ENCODE results near the gene ZNF445.
"Not testable (repeated sequence)": the region's sequence is repeated elsewhere in the genome, so short reads cannot be mapped to it uniquely, and the experiment has no call there.

The ZNF445 gene

DNA sequence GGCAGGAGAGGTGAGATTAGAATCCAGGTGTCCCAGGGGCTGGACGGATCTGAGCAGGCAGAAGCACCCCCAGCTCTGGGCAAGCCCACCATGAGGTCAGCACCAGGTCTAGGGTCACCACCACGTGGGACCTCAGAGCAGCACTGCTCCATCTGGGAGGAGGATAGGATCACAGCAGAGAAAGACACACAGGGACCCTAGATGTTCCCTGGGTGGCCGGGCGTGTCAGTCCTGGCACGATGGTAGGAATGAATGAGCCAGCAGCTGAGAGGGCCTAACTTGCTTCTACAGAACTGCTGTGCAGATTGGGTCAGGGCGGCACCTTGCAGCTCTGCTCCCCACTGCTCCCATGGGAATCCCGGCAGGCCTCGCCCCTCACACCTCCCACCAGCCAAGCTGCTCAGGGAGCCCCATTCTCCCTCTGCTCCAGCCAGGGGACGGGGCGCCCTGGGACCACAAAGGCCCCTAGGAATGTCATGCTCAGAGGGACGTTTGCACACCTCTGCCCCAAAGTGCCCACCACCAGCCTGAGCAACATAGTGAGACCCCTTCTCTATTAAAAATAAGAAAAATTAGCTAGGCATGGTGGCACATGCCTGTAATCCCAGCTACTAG, 66.3 kb downstream of the ZNF445 start:
- DNase-seq (ENCODE audit: insufficient read length, low spot score) = no peak
- FAIRE-seq = no peak

DNA sequence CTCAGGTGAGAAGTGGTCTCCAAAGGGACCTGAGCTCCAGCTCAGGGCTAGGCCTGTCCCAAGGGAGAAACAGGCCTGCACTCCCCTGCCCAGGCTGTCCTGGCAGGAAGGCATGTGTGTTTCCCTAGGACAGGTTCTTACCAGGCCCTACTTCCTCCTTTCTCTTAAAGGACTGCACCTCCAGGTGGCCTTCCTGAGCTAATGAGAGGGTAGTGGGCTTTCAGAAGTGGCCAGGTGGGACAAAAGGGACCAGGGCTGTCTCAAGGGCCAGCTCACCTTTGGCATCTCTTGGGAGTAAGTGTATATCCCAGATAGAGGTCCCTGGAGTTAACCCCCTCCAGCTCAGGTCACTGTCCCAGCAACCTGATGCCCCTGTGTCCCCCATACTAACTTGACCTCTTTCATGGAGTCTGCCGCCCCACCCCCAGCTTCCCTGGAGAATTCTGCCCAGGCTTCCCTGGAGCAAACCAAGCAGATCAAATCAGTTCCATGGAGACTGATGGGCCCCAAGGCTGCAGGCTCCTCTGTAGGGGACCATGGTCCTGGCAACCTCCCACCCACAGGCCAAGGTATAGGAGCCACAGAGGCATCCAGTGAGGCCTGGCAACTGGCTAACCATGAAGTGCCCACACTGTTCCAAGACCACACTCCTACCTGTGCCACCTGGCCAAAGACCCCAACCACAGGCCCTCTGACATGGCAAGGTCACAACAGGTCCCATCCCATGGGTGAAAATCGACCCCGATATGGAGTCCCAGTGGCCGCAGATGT, 67.6 kb downstream of the ZNF445 start:
- no peak for FAIRE-seq

DNA sequence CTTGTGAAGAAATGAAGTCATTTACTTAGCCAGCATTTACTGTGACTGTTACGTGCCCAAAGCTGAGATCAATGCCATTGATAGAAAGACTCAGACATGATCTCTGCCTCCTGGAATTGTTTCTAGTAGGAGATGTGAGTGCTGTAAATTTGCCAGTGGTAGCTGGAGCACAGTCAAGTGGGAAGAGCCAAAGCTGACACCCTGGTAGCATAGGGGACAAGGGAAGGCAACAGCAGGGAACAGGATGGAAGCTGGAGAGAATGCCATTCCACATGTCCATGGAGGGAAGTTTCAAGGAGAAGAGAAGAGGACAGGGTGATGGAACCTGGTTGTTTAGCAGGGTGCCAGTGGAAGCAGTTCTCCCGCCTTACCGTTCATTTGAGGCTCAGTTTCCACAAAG, 74.9 kb downstream of the ZNF445 start:
- DNase-seq (ENCODE audit: insufficient read length, low spot score) (no peak), FAIRE-seq (no peak)

More for the DNA sequence above, 67.6 kb downstream of the ZNF445 start:
- no peak for DNase-seq (ENCODE audit: insufficient read length, low spot score)

DNA sequence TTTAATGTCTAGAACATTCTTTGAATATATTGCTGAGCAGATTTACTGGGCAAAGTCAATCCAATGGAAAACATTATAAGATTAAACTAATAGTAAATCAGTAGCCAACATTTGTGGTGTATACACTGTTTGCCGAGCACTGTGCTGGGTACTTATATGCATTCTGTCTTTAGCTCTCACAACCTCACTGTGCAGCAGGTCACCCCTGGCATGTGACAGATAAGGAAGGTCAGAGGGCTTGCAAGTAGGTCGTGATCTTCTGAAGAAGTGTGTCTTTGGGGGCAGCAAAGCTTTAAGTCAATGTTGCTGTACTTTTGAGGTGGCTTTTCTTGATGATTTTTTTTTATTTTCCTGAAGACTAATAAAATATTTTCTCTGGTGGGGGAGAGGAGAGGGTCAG, 76.7 kb downstream of the ZNF445 start:
- DNase-seq (ENCODE audit: insufficient read length, low spot score) = no peak
- no peak for FAIRE-seq

DNA sequence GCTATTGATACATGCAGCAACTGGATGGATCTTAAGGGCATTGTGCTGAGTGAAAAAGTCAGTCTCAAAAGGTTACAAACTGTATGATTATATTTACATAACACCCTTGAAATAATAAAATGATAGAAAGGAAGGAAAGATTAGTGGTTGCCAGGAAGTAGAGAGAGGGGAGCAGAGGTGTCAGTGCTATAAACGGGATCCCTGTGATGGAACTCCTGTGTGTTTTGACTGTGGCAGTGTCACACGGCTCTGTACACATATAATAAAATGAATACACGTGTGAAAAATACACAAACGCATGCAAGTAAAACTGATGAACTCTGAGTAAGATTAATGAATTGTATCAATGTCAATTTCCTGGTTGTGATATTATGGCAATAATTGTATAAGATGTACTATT, 78.6 kb downstream of the ZNF445 start:
- DNase-seq (ENCODE audit: insufficient read length, low spot score) = no peak
- FAIRE-seq = no peak

GRCh38 chr3:44398271-44398670, 79.2 kb downstream of the ZNF445 start:
- not testable (repeated sequence) for DNase-seq (ENCODE audit: insufficient read length, low spot score); FAIRE-seq

- DNase-seq (ENCODE audit: insufficient read length, low spot score) (no peak), FAIRE-seq (no peak)
These were observed 81.0 kb downstream of the ZNF445 start for GRCh38 chr3:44396200-44397171.

GRCh38 chr3:44395714-44396113, 81.8 kb downstream of the ZNF445 start:
- no peak for FAIRE-seq
- DNase-seq (ENCODE audit: insufficient read length, low spot score) = no peak

- FAIRE-seq (no peak), DNase-seq (ENCODE audit: insufficient read length, low spot score) (no peak)
These were observed 85.0 kb downstream of the ZNF445 start for GRCh38 chr3:44392489-44392888.

DNA sequence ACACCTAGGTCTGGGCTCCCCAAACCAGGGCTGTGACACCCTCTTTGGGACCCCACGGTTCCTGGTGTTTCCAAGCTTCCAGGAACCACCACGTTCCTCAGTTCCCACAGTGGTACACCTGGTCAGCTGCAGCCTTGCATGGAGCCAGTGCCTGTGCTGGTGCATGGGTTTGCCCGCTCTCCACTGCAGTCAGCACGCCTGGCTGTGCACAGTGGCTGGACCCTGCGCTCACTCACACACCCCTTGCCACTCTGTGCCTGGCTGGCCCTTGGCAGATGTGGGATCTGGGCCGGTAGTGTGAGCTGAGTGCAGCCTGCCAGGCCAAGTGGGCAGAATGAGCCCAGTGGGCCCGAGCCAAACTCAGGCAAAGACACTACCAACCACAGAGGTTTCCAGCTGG, 90.1 kb downstream of the ZNF445 start:
- FAIRE-seq (no peak), DNase-seq (ENCODE audit: insufficient read length, low spot score) (no peak)

Measured in GM19239 (cell line).